Thoracic aorta (tissue), 2 donors: ENCODE results near the gene IPO11. TPM values are rescaled to one million over a fixed set of nuclear protein-coding genes. Genes with fewer than 3 reads are reported as not detected.
"Not testable (repeated sequence)": the region's sequence is repeated elsewhere in the genome, so short reads cannot be mapped to it uniquely, and the experiment has no call there.

Experiments
- ATAC-seq: fragments of 150-250 bp; one replicate; pipeline ENCODE4 v1.8.0; 2017; ENCODE audit warnings: low read depth; ENCODE audit not compliant: insufficient number of reproducible peaks, low FRiP score
- DNase-seq: peaks from one replicate; pipeline ENCODE4 v3.0.0-alpha.2; 2020; ENCODE audit warnings: low spot score
- H3K27ac ChIP-seq, 2 donors: fragments of 200-600 bp; sonication (generic); 1 replicate in 1 of 2; 2 replicates in 1 of 2; pipeline ENCODE4 v1.5.1; 2016; ENCODE audit warnings: mild to moderate bottlenecking in 2 of 2, moderate library complexity in 2 of 2
- H3K27me3 ChIP-seq: fragments of 200-600 bp; sonication (generic); replicated peaks from 2 replicates; pipeline ENCODE4 v1.6.0; 2016; ENCODE audit warnings: mild to moderate bottlenecking; ENCODE audit not compliant: insufficient read depth
- H3K36me3 ChIP-seq: fragments of 200-600 bp; sonication (generic); one replicate; pipeline ENCODE4 v1.5.1; 2016
- H3K4me1 ChIP-seq, 2 donors: fragments of 200-600 bp; sonication (generic); 1 replicate in 1 of 2; 2 replicates in 1 of 2; pipeline versions ENCODE4 v1.5.1 to v1.6.0; 2016; ENCODE audit warnings: low read depth in 2 of 2, mild to moderate bottlenecking in 1 of 2; ENCODE audit not compliant: control insufficient read depth in 1 of 2
- H3K4me3 ChIP-seq: fragments of 200-600 bp; sonication (generic); 2 replicates; pipeline ENCODE4 v1.5.1; 2016; ENCODE audit warnings: mild to moderate bottlenecking
- H3K9me3 ChIP-seq: fragments of 200-600 bp; sonication (generic); 2 replicates; pipeline ENCODE4 v1.5.1; 2016
- total RNA-seq, 2 donors: library from RNA; depleted of rRNA; stranded (reverse); fragments of >200 nt; gene quantifications; one replicate each; pipeline versions ENCODE4 v1.1.0 to v1.2.3, GENCODE V29; 2016
- TF ChIP-seq, protein P1 (sequence below): fragments of 200-600 bp; sonication (generic); IDR thresholded peaks from one replicate; pipeline ENCODE4 v1.5.1; 2019; ENCODE audit warnings: antibody characterized with exemption

Gene IPO11
- total RNA-seq, 2 donors from 2014 or later = 10.7 to 16.5 TPM

DNA sequence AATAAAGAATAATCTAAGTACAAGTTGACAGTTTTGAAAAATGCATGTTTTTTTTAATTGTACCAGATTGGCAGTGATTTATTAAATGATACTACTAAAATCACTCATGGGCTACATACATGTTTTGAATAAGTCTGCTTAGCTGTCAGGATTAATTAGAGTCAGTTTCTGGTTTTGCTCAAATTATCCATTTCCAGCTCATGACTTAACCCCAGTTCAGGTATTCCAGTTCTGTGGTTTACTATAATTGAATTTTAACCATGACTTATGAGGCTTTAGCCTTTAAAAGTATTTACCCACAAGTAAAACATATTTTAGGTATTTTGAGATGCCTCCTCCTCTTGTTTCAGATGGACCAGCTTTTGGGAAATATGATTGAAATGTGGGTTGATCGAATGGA, 148.2 kb downstream of the IPO11 start:
- Histone ChIP-seq H3K27ac (no peak overlapping the region), H3K4me3 (no peak overlapping the region), H3K36me3 (peaks cover 6% of the 10 kb centered on the region), H3K4me1 (no peaks in the 10 kb centered on the region), H3K9me3 (no peaks in the 10 kb centered on the region), H3K27me3 (no peaks in the 10 kb centered on the region)
- ATAC-seq (no peak), DNase-seq (no peak)
- TF ChIP-seq, protein P1, sequence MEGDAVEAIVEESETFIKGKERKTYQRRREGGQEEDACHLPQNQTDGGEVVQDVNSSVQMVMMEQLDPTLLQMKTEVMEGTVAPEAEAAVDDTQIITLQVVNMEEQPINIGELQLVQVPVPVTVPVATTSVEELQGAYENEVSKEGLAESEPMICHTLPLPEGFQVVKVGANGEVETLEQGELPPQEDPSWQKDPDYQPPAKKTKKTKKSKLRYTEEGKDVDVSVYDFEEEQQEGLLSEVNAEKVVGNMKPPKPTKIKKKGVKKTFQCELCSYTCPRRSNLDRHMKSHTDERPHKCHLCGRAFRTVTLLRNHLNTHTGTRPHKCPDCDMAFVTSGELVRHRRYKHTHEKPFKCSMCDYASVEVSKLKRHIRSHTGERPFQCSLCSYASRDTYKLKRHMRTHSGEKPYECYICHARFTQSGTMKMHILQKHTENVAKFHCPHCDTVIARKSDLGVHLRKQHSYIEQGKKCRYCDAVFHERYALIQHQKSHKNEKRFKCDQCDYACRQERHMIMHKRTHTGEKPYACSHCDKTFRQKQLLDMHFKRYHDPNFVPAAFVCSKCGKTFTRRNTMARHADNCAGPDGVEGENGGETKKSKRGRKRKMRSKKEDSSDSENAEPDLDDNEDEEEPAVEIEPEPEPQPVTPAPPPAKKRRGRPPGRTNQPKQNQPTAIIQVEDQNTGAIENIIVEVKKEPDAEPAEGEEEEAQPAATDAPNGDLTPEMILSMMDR = no peak

DNA sequence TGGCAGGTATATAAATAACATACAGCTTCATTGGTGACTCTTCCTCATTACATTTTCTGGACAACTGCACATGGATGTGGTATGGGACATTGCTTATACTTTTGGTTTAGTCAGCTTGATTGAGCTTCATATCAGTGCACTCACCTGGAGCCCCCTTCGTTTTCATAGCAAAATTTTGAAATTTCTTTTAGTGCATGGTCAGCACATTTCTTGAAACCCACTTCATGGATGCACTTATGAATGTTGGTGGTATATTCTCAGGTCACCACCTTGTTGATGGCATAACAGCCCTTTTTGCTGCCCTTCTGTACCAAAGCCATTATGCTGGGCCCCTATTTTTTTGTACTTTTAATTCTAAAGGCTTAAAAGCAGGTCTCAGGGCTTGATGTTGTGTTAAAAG, 149.3 kb downstream of the IPO11 start:
- Histone ChIP-seq H3K4me1 (no peaks in the 10 kb centered on the region), H3K27me3 (no peaks in the 10 kb centered on the region), H3K4me3 (no peak overlapping the region), H3K9me3 (no peaks in the 10 kb centered on the region), H3K36me3 (peaks cover 6% of the 10 kb centered on the region), H3K27ac (no peak overlapping the region)
- DNase-seq (no peak), ATAC-seq (no peak)
- TF ChIP-seq, protein P1 = no peak

DNA sequence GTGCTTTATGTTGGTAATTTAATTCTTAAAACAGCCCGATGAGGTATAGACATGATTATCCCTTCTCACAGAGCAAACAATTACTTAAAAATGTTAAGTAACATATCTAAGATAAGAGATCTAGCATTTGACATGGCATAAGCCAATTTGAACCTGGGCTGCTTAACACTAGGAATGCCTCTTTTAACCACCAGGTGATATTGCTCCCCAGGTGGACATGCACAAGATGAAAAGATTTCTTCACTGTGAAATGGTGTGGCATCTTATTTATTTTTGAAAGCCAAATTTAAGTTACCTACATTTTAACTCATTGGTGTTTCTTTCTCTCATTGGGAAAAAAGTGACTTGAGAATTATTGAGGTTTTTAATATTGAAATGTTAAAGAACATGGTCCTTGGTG, 150.3 kb downstream of the IPO11 start:
- no peak for DNase-seq
- Histone ChIP-seq H3K27ac (no peak overlapping the region), H3K27me3 (no peaks in the 10 kb centered on the region), H3K4me3 (no peak overlapping the region), H3K36me3 (peaks cover 9% of the 10 kb centered on the region), H3K9me3 (peaks cover 4% of the 10 kb centered on the region), H3K4me1 (no peaks in the 10 kb centered on the region)
- TF ChIP-seq, protein P1 = no peak
- ATAC-seq = no peak

DNA sequence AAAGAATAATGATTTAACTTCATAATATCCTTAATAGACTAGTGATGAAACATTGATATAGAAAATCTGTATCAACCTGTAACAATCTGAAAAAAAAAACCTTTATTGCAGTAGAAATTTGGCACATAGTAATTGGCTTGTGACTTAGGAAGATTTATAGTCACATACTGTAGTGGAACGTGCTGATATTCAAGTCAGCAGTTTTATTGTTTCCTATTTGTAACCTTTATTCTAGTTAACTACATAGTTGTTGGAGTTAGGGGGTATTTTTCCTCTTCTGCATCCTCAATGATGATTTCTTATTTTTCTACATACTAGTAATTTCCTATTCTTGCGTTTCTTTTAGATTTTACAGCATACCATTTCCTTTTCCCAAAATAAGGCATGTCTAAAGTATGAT, 151.5 kb downstream of the IPO11 start:
- H3K27me3 ChIP-seq = no peaks in the 10 kb centered on the region
- H3K36me3 ChIP-seq = peaks cover 10% of the 10 kb centered on the region
- DNase-seq = no peak

DNA sequence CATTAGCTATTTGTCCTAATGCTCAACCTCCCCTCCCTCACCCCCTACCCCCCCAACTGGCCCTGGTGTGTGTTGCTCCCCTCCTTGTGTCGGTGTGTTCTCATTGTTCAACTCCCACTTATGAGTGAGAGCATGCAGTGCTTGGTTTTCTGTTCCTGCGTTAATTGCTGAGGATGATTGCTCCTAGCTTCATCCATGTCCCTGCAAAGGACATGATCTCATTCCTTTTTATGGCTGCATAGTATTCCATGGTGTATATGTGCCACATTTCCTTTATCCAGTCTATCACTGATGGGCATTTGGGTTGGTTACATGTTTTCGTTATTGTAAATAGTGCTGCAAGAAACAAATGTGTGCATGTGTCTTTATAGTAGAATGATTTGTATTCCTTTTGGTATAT, 153.2 kb downstream of the IPO11 start:
- not testable (repeated sequence) for H3K4me1 ChIP-seq, H3K27me3 ChIP-seq, DNase-seq, H3K36me3 ChIP-seq, H3K9me3 ChIP-seq, H3K4me3 ChIP-seq, H3K27ac ChIP-seq, ATAC-seq

More for the DNA sequence above, 151.5 kb downstream of the IPO11 start:
- TF ChIP-seq, protein P1 = no peak
- ATAC-seq = no peak
- no peaks in the 10 kb centered on the region for H3K4me1 ChIP-seq
- no peak overlapping the region for H3K4me3 ChIP-seq
- no peak overlapping the region for H3K27ac ChIP-seq
- H3K9me3 ChIP-seq = peaks cover 6% of the 10 kb centered on the region

DNA sequence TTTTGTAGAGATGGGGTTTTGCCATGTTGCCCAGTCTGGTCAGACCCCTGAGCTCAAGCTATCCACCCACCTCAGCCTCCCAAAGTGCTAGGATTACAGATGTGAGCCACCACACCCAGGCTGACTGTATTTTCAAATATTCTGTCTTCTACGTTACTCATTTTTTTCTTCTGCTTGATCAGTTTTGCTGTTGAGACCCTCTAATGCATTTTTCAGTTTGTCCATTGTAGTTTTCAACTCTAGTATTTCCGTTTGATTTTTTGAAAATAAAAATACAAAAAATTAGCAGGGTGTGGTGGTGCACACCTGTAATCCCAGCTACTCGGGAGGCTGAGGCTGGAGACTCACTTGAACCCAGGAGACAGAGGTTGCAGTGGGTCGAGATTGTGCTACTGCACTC, 155.6 kb downstream of the IPO11 start:
- ATAC-seq (no peak), DNase-seq (no peak)
- no peak overlapping the region for H3K27ac ChIP-seq
- H3K9me3 ChIP-seq = peaks cover 6% of the 10 kb centered on the region
- no peak overlapping the region for H3K4me3 ChIP-seq
- no peaks in the 10 kb centered on the region for H3K4me1 ChIP-seq
- peaks cover 4% of the 10 kb centered on the region for H3K36me3 ChIP-seq
- H3K27me3 ChIP-seq = no peaks in the 10 kb centered on the region
- TF ChIP-seq, protein P1 = no peak
